Liver (tissue), 9 donors: Measurements from ENCODE around the gene CCNA1. TPM values are rescaled to one million over a fixed set of nuclear protein-coding genes. Genes with fewer than 3 reads are reported as not detected.

ENCODE experiments used
- DNase-seq: peaks from one replicate; pipeline ENCODE4 v3.0.0-alpha.2; 2017; ENCODE audit warnings: low spot score
- H3K27ac ChIP-seq, 2 donors: one replicate each; pipeline ENCODE4 v1.7.0; 2013; ENCODE audit warnings: inconsistent platforms in 2 of 2, low read length in 2 of 2, control low read depth in 1 of 2, low read depth in 1 of 2, mild to moderate bottlenecking in 1 of 2
- H3K27me3 ChIP-seq, 4 donors: one replicate each; pipeline versions ENCODE4 v1.6.1 to v1.7.0; 2013; ENCODE audit warnings: low read length in 3 of 4, inconsistent platforms in 1 of 4, mild to moderate bottlenecking in 1 of 4, moderate library complexity in 1 of 4; ENCODE audit not compliant: control insufficient read depth in 4 of 4, insufficient read depth in 4 of 4
- H3K36me3 ChIP-seq, 4 donors: one replicate each; pipeline versions ENCODE4 v1.6.1 to v1.7.0; 2013; ENCODE audit warnings: low read length in 3 of 4, mild to moderate bottlenecking in 3 of 4, low read depth in 1 of 4, moderate library complexity in 1 of 4; ENCODE audit not compliant: control insufficient read depth in 4 of 4, insufficient read depth in 3 of 4
- H3K4me1 ChIP-seq, 4 donors: one replicate each; pipeline versions ENCODE4 v1.6.1 to v1.7.0; 2013; ENCODE audit warnings: low read length in 3 of 4, mild to moderate bottlenecking in 3 of 4, moderate library complexity in 1 of 4; ENCODE audit not compliant: control insufficient read depth in 4 of 4, insufficient read depth in 4 of 4
- H3K4me3 ChIP-seq, 3 donors: one replicate each; pipeline versions ENCODE4 v1.6.1 to v1.7.0; 2013; ENCODE audit warnings: low read length in 3 of 3, control low read depth in 1 of 3, low read depth in 1 of 3, mild to moderate bottlenecking in 1 of 3
- H3K9ac ChIP-seq, 2 donors: one replicate each; pipeline ENCODE4 v1.7.0; 2013; ENCODE audit warnings: low read length in 2 of 2, mild to moderate bottlenecking in 2 of 2, moderate library complexity in 2 of 2, control low read depth in 1 of 2, low read depth in 1 of 2
- H3K9me3 ChIP-seq, 4 donors: one replicate each; pipeline versions ENCODE4 v1.6.1 to v1.7.0; 2013; ENCODE audit warnings: low read length in 3 of 4; ENCODE audit not compliant: control insufficient read depth in 4 of 4
- EGR1 ChIP-seq, 2 donors: IDR thresholded peaks; 2 replicates each; pipeline ENCODE4 v1.6.1; 2016 to 2018; ENCODE audit warnings: antibody characterized with exemption in 2 of 2, low read depth in 2 of 2
- FOXA2 ChIP-seq: IDR thresholded peaks from 2 replicates; pipeline ENCODE4 v1.6.1; 2016; ENCODE audit warnings: antibody characterized with exemption
- GABPA ChIP-seq, 2 donors: IDR thresholded peaks in 1 of 2; conservative IDR thresholded peaks in 1 of 2; 2 replicates each; pipeline ENCODE4 v1.6.1; 2016; ENCODE audit warnings: antibody characterized with exemption in 2 of 2, mild to moderate bottlenecking in 1 of 2, moderate library complexity in 1 of 2
- HNF4A ChIP-seq, 2 donors: conservative IDR thresholded peaks; 2 replicates each; pipeline ENCODE4 v1.6.1; 2016; ENCODE audit warnings: antibody characterized with exemption in 2 of 2, mild to moderate bottlenecking in 2 of 2
- HNF4G ChIP-seq: IDR thresholded peaks from 2 replicates; pipeline ENCODE4 v1.6.1; 2016; ENCODE audit warnings: antibody characterized with exemption
- JUND ChIP-seq, 2 donors: IDR thresholded peaks; 2 replicates each; pipeline ENCODE4 v1.6.1; 2016; ENCODE audit warnings: antibody characterized with exemption in 2 of 2
- NR2F2 ChIP-seq: IDR thresholded peaks from 2 replicates; pipeline ENCODE4 v1.6.1; 2016; ENCODE audit warnings: antibody characterized with exemption
- RAD21 ChIP-seq, 2 donors: IDR thresholded peaks; 2 replicates each; pipeline ENCODE4 v1.6.1; 2016; ENCODE audit warnings: antibody characterized with exemption in 2 of 2, mild to moderate bottlenecking in 2 of 2
- RXRA ChIP-seq, 2 donors: IDR thresholded peaks; 2 replicates each; pipeline ENCODE4 v1.6.1; 2017 to 2018; ENCODE audit warnings: antibody characterized with exemption in 2 of 2, mild to moderate bottlenecking in 1 of 2
- TAF1 ChIP-seq: conservative IDR thresholded peaks from 2 replicates; pipeline ENCODE4 v1.6.1; 2016; ENCODE audit warnings: antibody characterized with exemption, mild to moderate bottlenecking
- WGBS: extraction: QIAGEN DNeasy Blood & Tissue Kit; methylation state at CpG from one replicate; pipeline ENCODE4 v1.1.7; 2013; 5-methylcytosine and 5-hydroxymethylcytosine counted together
- polyA plus RNA-seq, 2 donors: library from polyadenylated mRNA; stranded (reverse) in 1 of 2; unstranded in 1 of 2; fragments of 200-250 nt in 1 of 2; fragments of >200 nt in 1 of 2; fragmentation: Nextera tagmentation in 1 of 2; extraction: Ambion mirVana in 1 of 2; gene quantifications; one replicate each; pipeline versions ENCODE4 v1.2.1 to v1.2.3, GENCODE V29; 2013 to 2015
- total RNA-seq, 2 donors: library from RNA; depleted of rRNA; stranded (reverse); fragments of >200 nt; gene quantifications; one replicate each; pipeline ENCODE4 v1.2.3, GENCODE V29; 2014
- TF ChIP-seq, protein P1 (sequence below): IDR thresholded peaks from 2 replicates; pipeline ENCODE4 v1.6.1; 2016; ENCODE audit warnings: antibody characterized with exemption, mild to moderate bottlenecking
- TF ChIP-seq, protein P2 (sequence below): fragments of 150-350 bp; IDR thresholded peaks from 2 replicates; pipeline ENCODE4 v1.5.1; 2017; ENCODE audit warnings: improper control_type of control experiment, low read depth, low read length; ENCODE audit not compliant: missing input control
- TF ChIP-seq, protein P3 (sequence below): IDR thresholded peaks from 2 replicates; pipeline ENCODE4 v1.6.1; 2016; ENCODE audit warnings: antibody characterized with exemption
- TF ChIP-seq, protein P4 (sequence below): IDR thresholded peaks from 2 replicates; pipeline ENCODE4 v1.6.1; 2016; ENCODE audit warnings: antibody characterized with exemption
- donor health status: healthy.
- donor health status: healthy.
- donor health status: healthy.
- donor health status: healthy.
- donor health status: healthy.

The CCNA1 gene
- total and polyA plus RNA-seq, 4 donors, result 0.08 to 0.09 TPM; not detected in 2

DNA sequence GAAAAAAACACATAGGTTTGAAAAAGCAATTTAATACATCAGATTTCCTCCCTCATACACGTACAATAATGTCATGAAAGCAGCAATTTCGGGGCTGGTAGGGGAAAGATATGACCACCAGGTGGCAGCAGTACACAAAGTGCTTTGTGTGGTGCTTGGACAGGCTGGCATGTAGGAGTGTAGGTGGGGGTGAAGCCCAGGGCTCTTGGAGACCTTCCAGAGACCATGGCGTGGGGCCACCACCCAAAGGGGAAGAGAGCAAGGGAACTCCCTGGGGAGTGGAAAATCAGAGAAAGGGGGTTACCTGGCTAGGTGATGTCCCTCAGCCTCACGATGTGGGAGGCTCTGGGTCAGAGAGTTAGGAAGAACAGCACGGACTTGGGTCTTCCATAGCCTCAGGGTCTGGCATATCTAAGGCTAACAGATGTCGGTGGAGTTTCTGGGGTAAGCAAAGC lies 11.8 kb upstream of the CCNA1 start:
- WGBS, result 35% methylated on average over 6 of the region's 6 CpGs
- H3K36me3 ChIP-seq, result no peaks in the 10 kb centered on the region
- peaks cover 0 to 4% (median under 1%) of the 10 kb centered on the region in 4 donors for H3K4me1 ChIP-seq
- peaks cover 0 to 3% (median 1%) of the 10 kb centered on the region in 4 donors for H3K9me3 ChIP-seq
- peak; percentile 73 for DNase-seq
- TF ChIP-seq, protein P1, sequence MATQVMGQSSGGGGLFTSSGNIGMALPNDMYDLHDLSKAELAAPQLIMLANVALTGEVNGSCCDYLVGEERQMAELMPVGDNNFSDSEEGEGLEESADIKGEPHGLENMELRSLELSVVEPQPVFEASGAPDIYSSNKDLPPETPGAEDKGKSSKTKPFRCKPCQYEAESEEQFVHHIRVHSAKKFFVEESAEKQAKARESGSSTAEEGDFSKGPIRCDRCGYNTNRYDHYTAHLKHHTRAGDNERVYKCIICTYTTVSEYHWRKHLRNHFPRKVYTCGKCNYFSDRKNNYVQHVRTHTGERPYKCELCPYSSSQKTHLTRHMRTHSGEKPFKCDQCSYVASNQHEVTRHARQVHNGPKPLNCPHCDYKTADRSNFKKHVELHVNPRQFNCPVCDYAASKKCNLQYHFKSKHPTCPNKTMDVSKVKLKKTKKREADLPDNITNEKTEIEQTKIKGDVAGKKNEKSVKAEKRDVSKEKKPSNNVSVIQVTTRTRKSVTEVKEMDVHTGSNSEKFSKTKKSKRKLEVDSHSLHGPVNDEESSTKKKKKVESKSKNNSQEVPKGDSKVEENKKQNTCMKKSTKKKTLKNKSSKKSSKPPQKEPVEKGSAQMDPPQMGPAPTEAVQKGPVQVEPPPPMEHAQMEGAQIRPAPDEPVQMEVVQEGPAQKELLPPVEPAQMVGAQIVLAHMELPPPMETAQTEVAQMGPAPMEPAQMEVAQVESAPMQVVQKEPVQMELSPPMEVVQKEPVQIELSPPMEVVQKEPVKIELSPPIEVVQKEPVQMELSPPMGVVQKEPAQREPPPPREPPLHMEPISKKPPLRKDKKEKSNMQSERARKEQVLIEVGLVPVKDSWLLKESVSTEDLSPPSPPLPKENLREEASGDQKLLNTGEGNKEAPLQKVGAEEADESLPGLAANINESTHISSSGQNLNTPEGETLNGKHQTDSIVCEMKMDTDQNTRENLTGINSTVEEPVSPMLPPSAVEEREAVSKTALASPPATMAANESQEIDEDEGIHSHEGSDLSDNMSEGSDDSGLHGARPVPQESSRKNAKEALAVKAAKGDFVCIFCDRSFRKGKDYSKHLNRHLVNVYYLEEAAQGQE, result no peak
- TF ChIP-seq, protein P2, sequence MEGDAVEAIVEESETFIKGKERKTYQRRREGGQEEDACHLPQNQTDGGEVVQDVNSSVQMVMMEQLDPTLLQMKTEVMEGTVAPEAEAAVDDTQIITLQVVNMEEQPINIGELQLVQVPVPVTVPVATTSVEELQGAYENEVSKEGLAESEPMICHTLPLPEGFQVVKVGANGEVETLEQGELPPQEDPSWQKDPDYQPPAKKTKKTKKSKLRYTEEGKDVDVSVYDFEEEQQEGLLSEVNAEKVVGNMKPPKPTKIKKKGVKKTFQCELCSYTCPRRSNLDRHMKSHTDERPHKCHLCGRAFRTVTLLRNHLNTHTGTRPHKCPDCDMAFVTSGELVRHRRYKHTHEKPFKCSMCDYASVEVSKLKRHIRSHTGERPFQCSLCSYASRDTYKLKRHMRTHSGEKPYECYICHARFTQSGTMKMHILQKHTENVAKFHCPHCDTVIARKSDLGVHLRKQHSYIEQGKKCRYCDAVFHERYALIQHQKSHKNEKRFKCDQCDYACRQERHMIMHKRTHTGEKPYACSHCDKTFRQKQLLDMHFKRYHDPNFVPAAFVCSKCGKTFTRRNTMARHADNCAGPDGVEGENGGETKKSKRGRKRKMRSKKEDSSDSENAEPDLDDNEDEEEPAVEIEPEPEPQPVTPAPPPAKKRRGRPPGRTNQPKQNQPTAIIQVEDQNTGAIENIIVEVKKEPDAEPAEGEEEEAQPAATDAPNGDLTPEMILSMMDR, result peak; percentile 78
- TF ChIP-seq RAD21 (IDR thresholded peaks at IDR 0.05), result peak; percentile 78 to 86
- no peak overlapping the region for H3K27ac ChIP-seq
- H3K9ac ChIP-seq, result no peak overlapping the region
- H3K4me3 ChIP-seq, result no peak overlapping the region
- peaks cover 0 to 4% (median 0%) of the 10 kb centered on the region in 4 donors for H3K27me3 ChIP-seq

DNA sequence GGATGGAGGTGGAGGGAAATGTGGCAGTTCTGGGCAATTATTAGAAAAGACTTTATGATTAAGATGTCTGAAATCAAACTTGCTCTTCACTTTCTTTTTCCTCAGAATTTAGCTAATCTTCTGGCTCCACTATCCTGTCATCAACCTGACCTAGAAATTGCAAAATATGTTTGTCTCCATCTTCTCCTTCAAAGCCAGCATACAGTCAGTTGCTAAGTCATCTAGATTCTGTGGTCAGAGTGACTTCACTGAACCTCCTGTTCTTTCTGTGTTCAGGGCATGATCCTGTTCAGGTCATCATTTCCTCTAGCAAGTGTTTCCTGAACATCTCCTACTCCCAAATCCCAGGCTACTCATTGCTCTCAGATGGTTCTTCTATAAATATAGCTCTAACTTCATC lies 10.8 kb upstream of the CCNA1 start:
- Histone ChIP-seq H3K9me3 (peaks cover 0 to 4% (median 1%) of the 10 kb centered on the region in 4 donors), H3K27me3 (peaks cover 0 to 4% (median 0%) of the 10 kb centered on the region in 4 donors), H3K4me1 (peaks cover 0 to 4% (median under 1%) of the 10 kb centered on the region in 4 donors), H3K4me3 (no peak overlapping the region), H3K27ac (no peak overlapping the region), H3K9ac (no peak overlapping the region), H3K36me3 (no peaks in the 10 kb centered on the region)
- no peak for DNase-seq
- no peak for TF ChIP-seq EGR1 (IDR thresholded peaks at IDR 0.05; ENCODE audit: low read depth in 2 of 2)
- TF ChIP-seq, protein P3, sequence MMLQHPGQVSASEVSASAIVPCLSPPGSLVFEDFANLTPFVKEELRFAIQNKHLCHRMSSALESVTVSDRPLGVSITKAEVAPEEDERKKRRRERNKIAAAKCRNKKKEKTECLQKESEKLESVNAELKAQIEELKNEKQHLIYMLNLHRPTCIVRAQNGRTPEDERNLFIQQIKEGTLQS, result no peak
- TF ChIP-seq, protein P4, sequence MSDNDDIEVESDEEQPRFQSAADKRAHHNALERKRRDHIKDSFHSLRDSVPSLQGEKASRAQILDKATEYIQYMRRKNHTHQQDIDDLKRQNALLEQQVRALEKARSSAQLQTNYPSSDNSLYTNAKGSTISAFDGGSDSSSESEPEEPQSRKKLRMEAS, result no peak
- TF ChIP-seq RAD21 (IDR thresholded peaks at IDR 0.05), result no peak
- TF ChIP-seq, protein P1, result no peak
- TF ChIP-seq RXRA (IDR thresholded peaks at IDR 0.05), result no peak
- TF ChIP-seq JUND (IDR thresholded peaks at IDR 0.05), result no peak
- no peak for TF ChIP-seq FOXA2
- TF ChIP-seq TAF1, result no peak
- TF ChIP-seq, protein P2, result no peak
- no peak for TF ChIP-seq HNF4G
- no peak for TF ChIP-seq GABPA (IDR thresholded peaks at IDR 0.05 in 1 of 2, conservative IDR thresholded peaks at IDR 0.05 in 1 of 2)
- TF ChIP-seq NR2F2, result no peak
- no peak for TF ChIP-seq HNF4A (conservative IDR thresholded peaks at IDR 0.05)
